Lung (tissue), 12 donors: ENCODE data around the gene NFU1. TPM values are rescaled to one million over a fixed set of nuclear protein-coding genes. Genes with fewer than 3 reads are reported as not detected.

Experiments
- ATAC-seq: fragments of 200-7000 bp; cut with Tn5 transposase; one replicate; pipeline ENCODE4 v1.9.1; 2020; ENCODE audit warnings: moderate number of reproducible peaks; ENCODE audit not compliant: insufficient read depth, low FRiP score
- DNase-seq, 3 donors: peaks; one replicate each; pipeline ENCODE4 v3.0.0-alpha.2; 2013 to 2017
- H3K27ac ChIP-seq, 2 donors: one replicate each; pipeline ENCODE4 v1.5.1; 2013; ENCODE audit warnings: mild to moderate bottlenecking in 2 of 2, moderate library complexity in 2 of 2, control low read depth in 1 of 2, inconsistent platforms in 1 of 2, low read depth in 1 of 2, low read length in 1 of 2
- H3K27me3 ChIP-seq, 3 donors: one replicate each; pipeline ENCODE4 v1.5.1; 2013; ENCODE audit warnings: low read length in 2 of 3; ENCODE audit not compliant: control insufficient read depth in 3 of 3, insufficient read depth in 3 of 3
- H3K36me3 ChIP-seq, 4 donors: one replicate each; pipeline ENCODE4 v1.5.1; 2013; ENCODE audit warnings: low read length in 4 of 4, mild to moderate bottlenecking in 1 of 4, moderate library complexity in 1 of 4; ENCODE audit not compliant: control insufficient read depth in 4 of 4, insufficient read depth in 4 of 4
- H3K4me1 ChIP-seq, 5 donors: one replicate each; pipeline ENCODE4 v1.5.1; 2013; ENCODE audit warnings: low read length in 5 of 5, mild to moderate bottlenecking in 2 of 5, moderate library complexity in 1 of 5; ENCODE audit not compliant: control insufficient read depth in 5 of 5, insufficient read depth in 5 of 5
- H3K4me3 ChIP-seq: one replicate; pipeline ENCODE4 v1.5.1; 2013; ENCODE audit warnings: mild to moderate bottlenecking, control low read depth, moderate library complexity
- H3K9ac ChIP-seq, 2 donors: one replicate each; pipeline ENCODE4 v1.5.1; 2013; ENCODE audit warnings: low read length in 2 of 2, control low read depth in 1 of 2; ENCODE audit not compliant: insufficient read depth in 1 of 2
- H3K9me3 ChIP-seq, 4 donors: one replicate each; pipeline ENCODE4 v1.5.1; 2013; ENCODE audit warnings: low read length in 3 of 4, mild to moderate bottlenecking in 1 of 4, moderate library complexity in 1 of 4; ENCODE audit not compliant: control insufficient read depth in 4 of 4, insufficient read depth in 3 of 4
- CTCF ChIP-seq: IDR thresholded peaks from 2 replicates; pipeline ENCODE4 v1.5.1; 2012; ENCODE audit warnings: mild to moderate bottlenecking; ENCODE audit errors: control extremely low read depth, extremely low read depth
- WGBS, 2 donors: extraction: QIAGEN DNeasy Blood & Tissue Kit; methylation state at CpG; one replicate each; pipeline ENCODE4 v1.1.7; 2013; 5-methylcytosine and 5-hydroxymethylcytosine counted together
- polyA plus RNA-seq, 2 donors: library from polyadenylated mRNA; stranded (reverse); fragments of 200-250 nt; gene quantifications; one replicate each; pipeline ENCODE4 v1.2.1, GENCODE V29; 2013
- total RNA-seq, 2 donors: library from RNA; depleted of rRNA in 1 of 2; stranded (reverse); fragments of >200 nt in 1 of 2; gene quantifications; one replicate each; pipeline ENCODE4 v1.2.1, GENCODE V29; 2014 to 2021
- donor health status: control.
- donor health status: control.
- donor health status: Bipolar disorder and iron deficiency.
- donor health status: healthy.
- donor health status: DM: yes; HTN: yes; CAD: no.

Gene NFU1
- total and polyA plus RNA-seq, 4 donors = 28.6 to 49.0 (median 32.1) TPM

- no peak for TF ChIP-seq CTCF
- no peaks in the 10 kb centered on the region for H3K27me3 ChIP-seq
- H3K4me1 ChIP-seq = peaks cover 0 to 2% (median 0%) of the 10 kb centered on the region in 5 donors
- H3K27ac ChIP-seq = no peak overlapping the region
- peaks cover 5 to 11% (median 11%) of the 10 kb centered on the region in 4 donors for H3K36me3 ChIP-seq
- ATAC-seq (no peak), DNase-seq (no peak)
- H3K9ac ChIP-seq = no peak overlapping the region
- 97 to 99% methylated on average over 3 of the region's 3 CpGs for WGBS, 2 donors
- H3K4me3 ChIP-seq = no peak overlapping the region
- no peaks in the 10 kb centered on the region for H3K9me3 ChIP-seq
Measured at GRCh38 chr2:69462780-69463179, 25.5 kb upstream of the NFU1 start.

- H3K36me3 ChIP-seq = peaks cover 5 to 11% (median 11%) of the 10 kb centered on the region in 4 donors
- H3K4me3 ChIP-seq = no peak overlapping the region
- no peak for DNase-seq
- no peaks in the 10 kb centered on the region for H3K27me3 ChIP-seq
- no peak for TF ChIP-seq CTCF
- peaks cover 0 to 2% (median 0%) of the 10 kb centered on the region in 5 donors for H3K4me1 ChIP-seq
- ATAC-seq = no peak
- no peak overlapping the region for H3K27ac ChIP-seq
- no peaks in the 10 kb centered on the region for H3K9me3 ChIP-seq
- H3K9ac ChIP-seq = no peak overlapping the region
- 98 to 99% methylated on average over 6 of the region's 6 CpGs for WGBS, 2 donors
Measured at GRCh38 chr2:69461404-69461803, 24.2 kb upstream of the NFU1 start.

- H3K27ac ChIP-seq = no peak overlapping the region
- peaks cover 0 to 2% (median 0%) of the 10 kb centered on the region in 5 donors for H3K4me1 ChIP-seq
- H3K27me3 ChIP-seq = no peaks in the 10 kb centered on the region
- WGBS, 2 donors = 67 to 86% methylated on average over 4 of the region's 4 CpGs
- H3K4me3 ChIP-seq = no peak overlapping the region
- no peak overlapping the region for H3K9ac ChIP-seq
- DNase-seq (no peak), ATAC-seq (no peak)
- peaks cover under 1 to 5% (median 2%) of the 10 kb centered on the region in 4 donors for H3K36me3 ChIP-seq
- TF ChIP-seq CTCF = no peak
- no peaks in the 10 kb centered on the region for H3K9me3 ChIP-seq
Measured at GRCh38 chr2:69459936-69460335, 22.7 kb upstream of the NFU1 start.

GRCh38 chr2:69456950-69457445 is 19.8 kb upstream of the NFU1 start:
- Histone ChIP-seq H3K9me3 (no peaks in the 10 kb centered on the region), H3K4me3 (no peak overlapping the region), H3K9ac (no peak overlapping the region), H3K36me3 (peaks cover 0 to 3% (median 1%) of the 10 kb centered on the region in 4 donors), H3K4me1 (no peaks in the 10 kb centered on the region), H3K27ac (no peak overlapping the region), H3K27me3 (no peaks in the 10 kb centered on the region)
- no peak for TF ChIP-seq CTCF
- DNase-seq (no peak), ATAC-seq (no peak)
